Activated B cell treated with CpG ODN at 0.5 μM for 24 hours (primary cell): ENCODE data around the gene HNRNPH3. TPM values are rescaled to one million over a fixed set of nuclear protein-coding genes. Genes with fewer than 3 reads are reported as not detected.

Source experiments
- ATAC-seq: fragments of 200-7000 bp; cut with Tn5 transposase; one replicate; pipeline ENCODE4 v1.10.0; 2021; ENCODE audit warnings: low read depth, mild to moderate bottlenecking, moderate library complexity
- CTCF ChIA-PET: fragments of 350-600 bp; sonication (Branson Sonifier 250); formaldehyde crosslinking; loops from one replicate; lab custom pipeline; 2021; ENCODE audit warnings: antibody characterized with exemption; lab: Charles Lee
- POLR2A ChIA-PET: fragments of 350-600 bp; sonication (Branson Sonifier 250); formaldehyde crosslinking; loops from one replicate; lab custom pipeline; 2021; ENCODE audit warnings: antibody characterized with exemption; lab: Charles Lee
- DNase-seq: peaks from one replicate; pipeline ENCODE4 v3.0.0; 2022
- H3K27ac Mint-ChIP-seq: one replicate; pipeline ENCODE4 v1.8.0; 2020; ENCODE audit warnings: mixed read lengths
- H3K27me3 Mint-ChIP-seq: one replicate; pipeline ENCODE4 v1.8.0; 2021; ENCODE audit warnings: mixed read lengths
- H3K36me3 Mint-ChIP-seq: one replicate; pipeline ENCODE4 v1.8.0; 2021; ENCODE audit warnings: low read depth, mixed read lengths
- H3K4me1 Mint-ChIP-seq: one replicate; pipeline ENCODE4 v1.8.0; 2021; ENCODE audit warnings: mixed read lengths
- H3K4me3 Mint-ChIP-seq: one replicate; pipeline ENCODE4 v1.8.0; 2020; ENCODE audit warnings: mild to moderate bottlenecking, mixed read lengths
- H3K9me3 Mint-ChIP-seq: one replicate; pipeline ENCODE4 v1.8.0; 2020; ENCODE audit warnings: mixed read lengths
- intact Hi-C: fragments of 100-400 bp; cut with micrococcal nuclease; formaldehyde crosslinking; loops from one replicate; pipeline ENCODE4 v1.15.1; 2024
- total RNA-seq: library from RNA; stranded (reverse); gene quantifications from 2 replicates; pipeline ENCODE4 v1.2.3, GENCODE V29; 2022
- TF ChIP-seq, protein P1 (sequence below): fragments of 200-600 bp; IDR thresholded peaks from one replicate; pipeline ENCODE4 v1.8.0; 2022; ENCODE audit warnings: antibody characterized with exemption, mild to moderate bottlenecking

The HNRNPH3 gene
- total RNA-seq, 1 donor from 2014 or later, result 113 TPM

DNA sequence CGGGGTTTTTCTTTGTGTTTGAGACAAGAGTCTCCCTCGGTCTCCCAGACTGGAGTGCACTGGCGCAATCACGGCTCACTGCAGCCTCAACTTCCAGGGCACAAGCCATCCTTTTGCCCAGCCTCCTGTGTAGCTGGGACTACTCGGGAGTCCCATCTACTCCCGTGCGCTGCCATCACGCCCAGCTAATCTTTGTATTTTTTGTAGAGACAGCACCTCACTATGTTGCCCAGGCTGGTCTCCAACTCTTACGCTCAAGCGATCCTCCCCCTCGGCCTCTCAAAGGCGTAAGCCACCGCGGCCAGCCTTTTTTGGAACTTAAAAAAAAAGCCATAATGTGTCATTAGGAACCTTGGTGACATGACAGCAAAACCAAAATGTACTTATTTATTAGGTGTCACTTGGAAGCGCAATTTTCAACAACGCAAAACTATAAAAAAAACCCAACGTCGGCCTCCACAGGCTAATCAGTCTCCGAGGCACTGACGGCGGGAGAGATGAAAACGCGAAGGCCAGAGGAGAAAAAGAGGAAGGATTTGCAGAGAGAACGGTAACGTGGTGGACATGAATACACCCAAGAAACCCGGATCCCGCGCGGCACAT, 911 bp upstream of the HNRNPH3 start:
- no peak for ATAC-seq
- intact Hi-C loops, result loop anchor here (1.0 to 5.0 kb wide), 9 partner anchors 31 to 756 kb away; partner anchors contain the start of genes CCAR1, DDX50, SIRT1 and SLC25A16

DNA sequence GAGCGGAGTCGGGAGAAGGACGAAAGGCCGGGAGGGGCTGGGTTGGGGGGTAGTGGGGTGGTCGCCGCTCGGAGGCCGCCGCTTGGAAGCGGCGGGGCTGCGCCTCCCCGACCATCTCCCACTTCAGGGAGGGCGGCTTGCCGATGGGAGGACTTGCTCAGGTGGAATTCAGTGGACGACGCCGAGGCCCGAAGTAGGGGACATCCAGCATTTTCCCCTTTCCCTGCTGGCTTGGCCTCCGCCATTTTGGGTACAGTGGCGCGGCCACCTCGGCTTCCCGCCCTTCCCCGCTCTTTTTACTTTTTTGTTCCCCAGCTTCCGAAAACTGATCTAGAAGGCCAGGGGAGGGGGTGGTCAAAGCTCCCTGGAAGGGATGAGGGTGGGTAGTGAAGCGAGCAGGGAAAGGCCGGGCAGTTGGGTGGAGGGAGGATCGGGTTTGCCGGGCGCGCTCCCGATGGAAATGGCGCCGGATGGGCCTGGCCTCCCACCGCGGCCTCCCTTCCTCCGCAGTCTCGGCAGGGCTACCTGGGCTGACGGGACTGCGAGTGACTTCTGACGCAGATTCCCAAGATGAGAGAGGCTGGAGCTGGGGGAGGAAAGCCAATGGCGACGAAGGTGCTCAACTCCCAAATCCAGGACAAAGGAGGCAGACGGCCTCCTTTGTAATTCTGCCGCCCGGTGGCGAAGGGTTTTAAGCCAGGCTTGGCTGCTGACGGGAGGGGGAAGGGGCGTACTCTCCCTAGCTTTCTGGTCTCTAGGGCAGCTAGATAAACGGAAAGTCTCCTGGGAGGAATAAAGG, 594 bp downstream of the HNRNPH3 start, which contains the start of gene PBLD:
Gene PBLD, minus strand, starts transcription at position 670 of the 799 bp plus-strand sequence. CDS start 26,084 bp downstream, outside the sequence.
- H3K4me3 Mint-ChIP-seq, result peak within 1 kb of the TSS; percentile 99
- H3K4me1 Mint-ChIP-seq, result peaks cover 73% of the 10 kb centered on the region
- H3K36me3 Mint-ChIP-seq, result peaks cover 37% of the 10 kb centered on the region
- DNase-seq, result peak; percentile 60
- intact Hi-C loops, result loop anchor here (1.0 to 5.0 kb wide), 7 partner anchors 11 to 792 kb away; partner anchors contain the start of genes CCAR1, DDX21, SRGN and VPS26A
- ChIA-PET POLR2A (interaction anchor here (0.5 to 2.7 kb wide), 45 partner anchors 9 to 1838 kb away, joined by 3 to 32 read pairs (median 5); partner anchors contain the start of genes CCAR1, DDX50, DNA2 and RUFY2), CTCF (interaction anchor here (0.9 to 2.4 kb wide), 4 partner anchors 14 to 120 kb away, joined by 3 to 6 read pairs (median 4); no protein-coding TSS in a partner anchor)
- TF ChIP-seq, protein P1, sequence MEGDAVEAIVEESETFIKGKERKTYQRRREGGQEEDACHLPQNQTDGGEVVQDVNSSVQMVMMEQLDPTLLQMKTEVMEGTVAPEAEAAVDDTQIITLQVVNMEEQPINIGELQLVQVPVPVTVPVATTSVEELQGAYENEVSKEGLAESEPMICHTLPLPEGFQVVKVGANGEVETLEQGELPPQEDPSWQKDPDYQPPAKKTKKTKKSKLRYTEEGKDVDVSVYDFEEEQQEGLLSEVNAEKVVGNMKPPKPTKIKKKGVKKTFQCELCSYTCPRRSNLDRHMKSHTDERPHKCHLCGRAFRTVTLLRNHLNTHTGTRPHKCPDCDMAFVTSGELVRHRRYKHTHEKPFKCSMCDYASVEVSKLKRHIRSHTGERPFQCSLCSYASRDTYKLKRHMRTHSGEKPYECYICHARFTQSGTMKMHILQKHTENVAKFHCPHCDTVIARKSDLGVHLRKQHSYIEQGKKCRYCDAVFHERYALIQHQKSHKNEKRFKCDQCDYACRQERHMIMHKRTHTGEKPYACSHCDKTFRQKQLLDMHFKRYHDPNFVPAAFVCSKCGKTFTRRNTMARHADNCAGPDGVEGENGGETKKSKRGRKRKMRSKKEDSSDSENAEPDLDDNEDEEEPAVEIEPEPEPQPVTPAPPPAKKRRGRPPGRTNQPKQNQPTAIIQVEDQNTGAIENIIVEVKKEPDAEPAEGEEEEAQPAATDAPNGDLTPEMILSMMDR, result no peak
- ATAC-seq, result peak; percentile 6
- peak within 1 kb of the TSS; percentile 99 for H3K27ac Mint-ChIP-seq
- no peaks in the 10 kb centered on the region for H3K9me3 Mint-ChIP-seq
- H3K27me3 Mint-ChIP-seq, result no peaks in the 10 kb centered on the region

More for the DNA sequence above, 911 bp upstream of the HNRNPH3 start:
- H3K27ac Mint-ChIP-seq, result peak overlapping the region; percentile 99
- no peaks in the 10 kb centered on the region for H3K9me3 Mint-ChIP-seq
- peak; percentile 16 for DNase-seq
- peak overlapping the region; percentile 99 for H3K4me3 Mint-ChIP-seq
- POLR2A ChIA-PET, result interaction anchor here (0.7 to 2.7 kb wide), 21 partner anchors 17 to 1815 kb away, joined by 3 to 32 read pairs (median 6); partner anchors contain the start of genes CCAR1, RUFY2 and SIRT1
- H3K4me1 Mint-ChIP-seq, result peaks cover 60% of the 10 kb centered on the region
- TF ChIP-seq, protein P1, result no peak
- CTCF ChIA-PET, result interaction anchor here (1.3 kb wide), 1 partner anchor 29 kb away, joined by 5 read pairs; no protein-coding TSS in a partner anchor
- H3K36me3 Mint-ChIP-seq, result peaks cover 27% of the 10 kb centered on the region
- H3K27me3 Mint-ChIP-seq, result no peaks in the 10 kb centered on the region

DNA sequence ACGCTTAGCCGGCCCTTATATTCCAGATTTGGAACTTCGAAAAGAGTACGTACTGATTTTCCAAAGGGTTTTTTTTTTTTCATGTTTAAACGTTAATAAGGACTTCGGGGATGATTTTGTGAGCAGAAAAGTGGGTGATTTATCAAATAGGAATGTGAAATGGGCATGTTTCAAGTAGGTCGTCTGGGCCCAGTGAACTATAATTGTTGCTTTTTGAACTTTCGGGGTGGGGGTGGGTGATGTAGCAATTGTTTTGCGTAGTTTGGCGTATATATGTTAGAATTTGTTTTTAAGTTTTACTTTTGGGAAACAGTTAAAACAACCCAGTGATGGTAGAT, 1.2 kb downstream of the HNRNPH3 start:
- ATAC-seq (no peak), DNase-seq (no peak)
- CTCF ChIA-PET, result interaction anchor here (0.9 to 2.4 kb wide), 5 partner anchors 14 to 545 kb away, joined by 3 to 6 read pairs (median 4); no protein-coding TSS in a partner anchor
- TF ChIP-seq, protein P1, result no peak
- POLR2A ChIA-PET, result interaction anchor here (0.6 to 2.7 kb wide), 15 partner anchors 10 to 565 kb away, joined by 3 to 32 read pairs (median 4); partner anchors contain the start of genes CCAR1, RUFY2 and SIRT1
- Mint-ChIP-seq H3K36me3 (peaks cover 42% of the 10 kb centered on the region), H3K27me3 (no peaks in the 10 kb centered on the region), H3K27ac (peak overlapping the region; percentile 99), H3K4me3 (peak overlapping the region; percentile 99), H3K9me3 (no peaks in the 10 kb centered on the region), H3K4me1 (peaks cover 76% of the 10 kb centered on the region)
- intact Hi-C loops, result loop anchor here (1.0 to 5.0 kb wide), 3 partner anchors 10 to 754 kb away; partner anchors contain the start of genes CCAR1 and SRGN

DNA sequence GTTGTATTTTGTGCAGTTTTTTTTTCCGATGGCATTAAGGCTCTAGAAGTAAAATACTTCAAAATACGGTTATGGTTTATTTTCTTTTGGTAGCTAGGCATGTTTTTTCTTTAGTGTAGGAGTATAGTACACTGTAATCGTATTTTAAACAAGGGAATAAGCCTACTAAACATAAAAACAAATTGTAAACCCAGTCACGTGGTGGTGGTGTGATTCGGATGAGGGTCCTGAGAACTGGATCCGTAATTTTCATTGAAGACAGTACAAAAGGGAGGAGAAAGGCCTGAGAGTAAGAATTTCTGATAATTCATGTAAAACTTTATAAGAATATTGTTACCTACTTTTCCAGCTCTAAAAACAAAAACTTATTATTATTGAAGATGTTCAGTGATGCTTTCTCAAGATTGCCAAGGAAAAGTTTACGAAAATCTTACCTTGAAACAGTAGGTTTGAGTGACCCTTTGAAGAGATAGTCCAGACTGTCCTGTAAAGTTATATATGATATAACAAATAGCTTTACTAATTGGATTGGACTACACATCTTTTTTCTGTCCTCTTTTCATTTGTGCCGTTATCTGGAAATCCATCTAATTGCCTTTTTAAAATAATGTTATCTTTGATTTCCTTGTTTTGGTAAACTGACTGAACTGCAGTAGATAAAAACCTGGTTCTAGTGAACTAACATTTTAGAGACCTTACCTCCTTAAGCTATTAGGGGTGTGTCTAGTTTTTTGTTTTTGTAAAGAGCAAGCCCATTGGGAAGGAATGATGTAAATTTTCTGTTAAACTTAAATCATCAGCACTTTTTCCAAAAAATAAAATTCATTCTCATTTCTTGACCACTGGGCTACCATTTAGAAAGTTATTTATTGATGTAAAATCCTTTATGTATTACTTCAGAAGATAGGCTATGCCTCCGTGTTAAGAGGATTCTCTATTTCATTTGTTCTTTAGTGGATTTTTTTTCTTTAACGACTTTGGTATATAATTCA, 1.9 kb downstream of the HNRNPH3 start:
- DNase-seq, result no peak
- POLR2A ChIA-PET, result interaction anchor here (0.6 to 2.7 kb wide), 11 partner anchors 13 to 484 kb away, joined by 3 to 32 read pairs (median 3); partner anchors contain the start of genes CCAR1, RUFY2 and SIRT1
- CTCF ChIA-PET, result interaction anchor here (0.9 to 2.4 kb wide), 5 partner anchors 13 to 545 kb away, joined by 3 to 6 read pairs (median 4); no protein-coding TSS in a partner anchor
- Mint-ChIP-seq H3K36me3 (peaks cover 47% of the 10 kb centered on the region), H3K4me3 (peak overlapping the region; percentile 99), H3K27ac (peak overlapping the region; percentile 99), H3K27me3 (no peaks in the 10 kb centered on the region), H3K4me1 (peaks cover 69% of the 10 kb centered on the region), H3K9me3 (no peaks in the 10 kb centered on the region)
- TF ChIP-seq, protein P1, result no peak
- intact Hi-C loops, result loop anchor here (1.0 to 5.0 kb wide), 3 partner anchors 10 to 754 kb away; partner anchors contain the start of genes CCAR1 and SRGN
- no peak for ATAC-seq
